ENCODE measurements around the gene ANKRD35. TPM values are rescaled to one million over a fixed set of nuclear protein-coding genes. Genes with fewer than 3 reads are reported as not detected.

ANKRD35 gene
- total and polyA plus RNA-seq, 2 of the 8 experiments (the other 6 are each of a cell fraction or from before 2014, with no cell fraction given): 1.6 to 3.0 TPM

GRCh38 chr1:145889722-145890121 lies 4.1 kb upstream of the ANKRD35 start:
- Histone ChIP-seq H3K56ac (replicated peaks; ENCODE audit: insufficient read length, low read depth, low read length) (no peak overlapping the region), H2AFZ (ENCODE audit: low read length) (no peak overlapping the region), H3K9ac (replicated peaks in 1 of 4; ENCODE audit: extremely low read depth in 1 of 4, low read depth in 3 of 4, low read length in 3 of 4) (no peak overlapping the region), H2BK12ac (ENCODE audit: low read depth, low read length) (peak overlapping the region; percentile 33; the same call in 1 of the 2 replicates), H2BK15ac (ENCODE audit: low read length) (no peak overlapping the region), H2BK120ac (replicated peaks; ENCODE audit: low read depth, low read length) (no peak overlapping the region), H3K18ac (ENCODE audit: extremely low read depth, low read length) (no peak overlapping the region), H2BK5ac (ENCODE audit: low read depth, low read length) (no peak overlapping the region), H3K14ac (ENCODE audit: insufficient read length) (no peak overlapping the region), H3K27ac (ENCODE audit: low read depth, low read length) (no peak overlapping the region), H3K36me3 (ENCODE audit: control insufficient read depth in 2 of 4, insufficient read depth in 4 of 4, low read length in 3 of 4) (no peaks in the 10 kb centered on the region), H3K27me3 (replicated peaks in 1 of 4; ENCODE audit: control insufficient read depth in 3 of 4, extremely low read depth in 1 of 4, insufficient read depth in 3 of 4, low read length in 3 of 4) (peaks cover 0 to 9% (median 8%) of the 10 kb centered on the region in 4 experiments; a peak in 6 of 7 replicates), H3K23me2 (ENCODE audit: low read depth, low read length) (peaks cover 5% of the 10 kb centered on the region; the same call in 1 of the 2 replicates), H3K4ac (replicated peaks; ENCODE audit: insufficient read length, low read depth, low read length) (no peak overlapping the region), H3K79me1 (ENCODE audit: low read depth, low read length) (no peaks in the 10 kb centered on the region), H3K4me3 (ENCODE audit: extremely low read depth in 1 of 4, insufficient read depth in 2 of 4, low read depth in 3 of 4, low read length in 4 of 4) (no peak overlapping the region), H2BK20ac (ENCODE audit: low read length) (no peak overlapping the region), H4K20me1 (replicated peaks in 1 of 2; ENCODE audit: control insufficient read depth in 1 of 2, insufficient read depth in 2 of 2, low read length in 2 of 2) (no peaks in the 10 kb centered on the region), H2AK5ac (ENCODE audit: low read depth, low read length) (no peak overlapping the region), H3K79me2 (ENCODE audit: control insufficient read depth in 1 of 2, insufficient read depth in 2 of 2, low read length in 2 of 2) (no peaks in the 10 kb centered on the region), H3K4me2 (ENCODE audit: insufficient read depth in 1 of 2, low read depth in 2 of 2, low read length in 2 of 2) (no peak overlapping the region), H3K9me3 (ENCODE audit: insufficient read depth in 2 of 2, low read depth in 1 of 2, low read length in 1 of 2) (no peaks in the 10 kb centered on the region), H4K91ac (replicated peaks; ENCODE audit: insufficient read length, low read length) (no peak overlapping the region), H3K4me1 (replicated peaks in 1 of 4; ENCODE audit: control insufficient read depth in 3 of 4, insufficient read depth in 4 of 4, low read length in 3 of 4) (peaks cover 0 to 6% (median 4%) of the 10 kb centered on the region in 4 experiments; a peak in 4 of 7 replicates), H4K5ac (ENCODE audit: insufficient read length, low read depth, low read length) (no peak overlapping the region), H3K23ac (ENCODE audit: insufficient read length) (no peak overlapping the region), H4K8ac (ENCODE audit: extremely low read depth, insufficient read depth, low read length) (no peak overlapping the region)
- ChIA-PET POLR2A (ENCODE audit: partially characterized antibody) (no interaction called here), CTCF (ENCODE audit: partially characterized antibody) (interaction anchor here (0.6 to 8.7 kb wide), 8 partner anchors 9 to 126 kb away, joined by 3 to 146 read pairs (median 48); partner anchors contain the start of genes ITGA10, NUDT17, PEX11B and PIAS3)
- FAIRE-seq (no peak), DNase-seq (ENCODE audit: low read depth in 1 of 2, low spot score in 2 of 2) (no peak)
- WGBS, 2 experiments (ENCODE audit: extremely low coverage in 1 of 2, insufficient coverage in 1 of 2, insufficient read length in 1 of 2, insufficient replicate concordance in 2 of 2, low coverage in 1 of 2, low lambda C conversion rate in 2 of 2, missing lambda C conversion rate in 1 of 2): 88% methylated on average over 3 of the region's 3 CpGs; no CpG with 5 or more reads in 1 of the 2 experiments
- TF ChIP-seq TBP (IDR thresholded peaks at IDR 0.05; ENCODE audit: low read depth, low read length): no peak
- no peak for TF ChIP-seq USF2 (IDR thresholded peaks at IDR 0.05; ENCODE audit: low read length)
- no peak for TF ChIP-seq MAX (IDR thresholded peaks at IDR 0.05)
- no peak for TF ChIP-seq CBX8 (IDR thresholded peaks at IDR 0.05; ENCODE audit: borderline replicate concordance, low read depth, low read length)
- TF ChIP-seq HDAC2 (IDR thresholded peaks at IDR 0.05; ENCODE audit: borderline replicate concordance in 1 of 2, low read depth in 2 of 2, low read length in 2 of 2): no peak

All from H1 (cell line).